ENCODE measurements around the gene DNAJC18. TPM values are rescaled to one million over a fixed set of nuclear protein-coding genes. Genes with fewer than 3 reads are reported as not detected.
"Not testable (repeated sequence)": the region's sequence is repeated elsewhere in the genome, so short reads cannot be mapped to it uniquely, and the experiment has no call there.

The DNAJC18 gene
- total RNA-seq, 2 donors from 2014 or later = 4.0 to 8.7 TPM

DNA sequence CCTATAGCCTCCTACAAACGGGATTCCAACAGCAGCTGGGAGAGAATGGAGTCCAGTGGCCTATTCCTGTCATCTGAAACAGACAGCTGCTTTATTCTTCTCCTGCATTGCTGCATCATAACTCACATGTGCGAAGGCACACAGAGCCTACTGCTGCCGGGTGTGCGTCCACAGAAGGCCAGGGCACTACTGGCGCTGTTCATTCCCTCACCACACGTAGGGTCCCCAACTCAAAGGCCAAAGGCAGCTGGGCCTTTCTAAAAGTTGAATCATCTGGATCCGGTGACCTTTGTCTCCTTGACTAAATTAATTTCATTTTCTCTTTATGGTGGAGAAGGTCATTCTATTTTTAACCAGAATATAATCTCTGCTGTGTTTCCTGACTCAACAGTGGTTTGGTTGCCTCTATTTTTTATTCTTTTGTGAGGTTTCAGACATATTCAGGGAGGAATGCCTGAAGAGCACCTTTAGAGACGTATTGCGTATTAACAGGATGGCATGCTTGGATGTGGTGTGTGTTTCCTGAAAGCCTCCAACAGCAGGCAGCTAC lies 24.7 kb downstream of the DNAJC18 start:
- H3K36me3 Mint-ChIP-seq (ENCODE audit: low read depth) = peaks cover 3% of the 10 kb centered on the region
- DNase-seq = no peak
- peaks cover 17% of the 10 kb centered on the region for H3K4me1 Mint-ChIP-seq

DNA sequence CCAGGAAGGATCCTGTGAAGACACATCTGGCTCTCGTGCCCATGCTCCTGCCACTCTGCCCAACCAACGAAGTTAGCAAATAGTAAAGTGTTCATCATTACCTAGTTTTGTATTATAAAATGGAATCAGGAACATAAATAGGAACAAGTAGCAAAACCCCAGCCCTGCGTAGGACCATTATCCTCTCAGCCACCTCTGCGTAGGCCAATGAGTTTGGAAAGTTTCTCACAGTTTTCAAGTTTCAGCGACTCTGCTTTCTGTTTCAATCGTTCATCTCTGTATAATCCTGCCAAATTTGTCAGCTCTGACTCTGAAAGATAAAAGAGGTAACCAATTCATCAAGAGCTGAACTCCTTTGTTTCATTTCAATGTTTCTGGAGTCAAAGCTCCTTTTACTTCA lies 25.4 kb downstream of the DNAJC18 start:
- H3K9me3 ChIP-seq (ENCODE audit: control insufficient read depth, low read length, poor library complexity, severe bottlenecking) = no peaks in the 10 kb centered on the region
- Mint-ChIP-seq H3K36me3 (ENCODE audit: low read depth) (no peaks in the 10 kb centered on the region), H3K27me3 (no peaks in the 10 kb centered on the region), H3K27ac (peak overlapping the region; percentile 61), H3K4me3 (peak overlapping the region; percentile 76), H3K4me1 (peaks cover 17% of the 10 kb centered on the region)
- no peak for DNase-seq
- no peak for ATAC-seq

More for the DNA sequence above, 24.7 kb downstream of the DNAJC18 start:
- Mint-ChIP-seq H3K27me3 (no peaks in the 10 kb centered on the region), H3K27ac (peak overlapping the region; percentile 61), H3K4me3 (peak overlapping the region; percentile 76)
- ATAC-seq = peak; percentile 84
- no peaks in the 10 kb centered on the region for H3K9me3 ChIP-seq (ENCODE audit: control insufficient read depth, low read length, poor library complexity, severe bottlenecking)

DNA sequence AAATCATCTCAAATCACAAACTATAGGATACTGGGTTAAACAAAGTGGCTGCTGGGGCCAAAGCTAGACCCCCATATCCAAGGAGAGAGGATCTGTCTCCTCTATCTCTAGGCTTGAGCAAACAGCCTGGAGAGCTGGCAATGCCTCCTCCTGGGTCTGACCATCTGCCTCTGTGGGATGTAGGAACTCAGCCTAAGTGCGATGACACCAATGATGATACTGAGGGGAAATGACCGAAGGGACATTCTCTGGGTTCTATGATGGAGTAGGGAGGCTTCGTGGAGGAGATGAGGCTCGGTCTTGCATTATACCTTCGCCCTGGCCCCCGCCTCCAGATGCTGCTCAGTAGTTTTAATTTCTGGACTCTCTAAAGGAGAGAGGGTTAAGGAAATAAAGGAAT lies 26.2 kb downstream of the DNAJC18 start:
- H3K36me3 Mint-ChIP-seq (ENCODE audit: low read depth) = no peaks in the 10 kb centered on the region
- ATAC-seq (no peak), DNase-seq (no peak)
- H3K27me3 Mint-ChIP-seq = no peaks in the 10 kb centered on the region
- H3K4me3 Mint-ChIP-seq = no peak overlapping the region
- no peak overlapping the region for H3K27ac Mint-ChIP-seq
- peaks cover 17% of the 10 kb centered on the region for H3K4me1 Mint-ChIP-seq
- no peaks in the 10 kb centered on the region for H3K9me3 ChIP-seq (ENCODE audit: control insufficient read depth, low read length, poor library complexity, severe bottlenecking)

DNA sequence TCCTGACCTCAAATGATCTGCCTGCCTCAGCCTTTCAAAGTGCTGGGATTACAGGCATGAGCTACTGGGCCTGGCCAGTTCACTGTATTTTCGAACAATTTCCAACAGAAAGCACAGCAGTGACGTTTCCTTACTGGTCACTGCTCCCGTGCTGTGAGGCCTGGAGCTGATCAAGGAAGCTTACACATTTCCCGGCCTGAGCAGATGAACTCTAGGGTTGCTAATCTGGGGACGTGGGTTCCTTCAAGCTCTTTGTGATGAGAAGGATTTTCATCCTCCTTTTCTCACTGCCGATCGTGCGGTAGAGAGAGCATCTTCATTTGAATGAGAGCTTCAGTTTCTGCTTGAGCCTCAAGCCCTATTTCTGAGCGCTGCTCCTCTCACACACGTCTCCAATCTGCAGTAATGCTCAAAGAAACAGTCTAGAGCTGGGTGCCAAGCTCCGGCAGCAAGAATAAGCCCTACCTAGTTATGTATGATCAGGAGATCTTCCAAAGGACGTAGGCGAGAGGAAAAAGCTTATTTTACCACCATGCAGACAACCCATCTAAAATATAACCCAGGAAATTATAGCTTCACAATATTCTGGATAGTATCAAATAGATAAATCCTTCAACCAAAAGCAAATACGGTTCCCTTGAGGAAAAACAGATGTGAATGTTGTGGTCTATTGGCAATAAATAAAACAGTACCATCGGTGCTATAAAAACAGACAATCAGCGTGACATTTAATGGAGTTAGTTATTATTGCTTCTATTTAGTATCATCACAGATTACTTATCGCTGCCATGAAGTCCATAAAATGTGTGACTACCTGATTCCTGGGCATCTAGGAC lies 28.1 kb downstream of the DNAJC18 start:
- no peaks in the 10 kb centered on the region for H3K27me3 Mint-ChIP-seq
- DNase-seq = no peak
- ATAC-seq = no peak
- H3K36me3 Mint-ChIP-seq (ENCODE audit: low read depth) = no peaks in the 10 kb centered on the region
- H3K9me3 ChIP-seq (ENCODE audit: control insufficient read depth, low read length, poor library complexity, severe bottlenecking) = no peaks in the 10 kb centered on the region
- H3K4me1 Mint-ChIP-seq = peaks cover 18% of the 10 kb centered on the region
- H3K27ac Mint-ChIP-seq = no peak overlapping the region
- no peak overlapping the region for H3K4me3 Mint-ChIP-seq

DNA sequence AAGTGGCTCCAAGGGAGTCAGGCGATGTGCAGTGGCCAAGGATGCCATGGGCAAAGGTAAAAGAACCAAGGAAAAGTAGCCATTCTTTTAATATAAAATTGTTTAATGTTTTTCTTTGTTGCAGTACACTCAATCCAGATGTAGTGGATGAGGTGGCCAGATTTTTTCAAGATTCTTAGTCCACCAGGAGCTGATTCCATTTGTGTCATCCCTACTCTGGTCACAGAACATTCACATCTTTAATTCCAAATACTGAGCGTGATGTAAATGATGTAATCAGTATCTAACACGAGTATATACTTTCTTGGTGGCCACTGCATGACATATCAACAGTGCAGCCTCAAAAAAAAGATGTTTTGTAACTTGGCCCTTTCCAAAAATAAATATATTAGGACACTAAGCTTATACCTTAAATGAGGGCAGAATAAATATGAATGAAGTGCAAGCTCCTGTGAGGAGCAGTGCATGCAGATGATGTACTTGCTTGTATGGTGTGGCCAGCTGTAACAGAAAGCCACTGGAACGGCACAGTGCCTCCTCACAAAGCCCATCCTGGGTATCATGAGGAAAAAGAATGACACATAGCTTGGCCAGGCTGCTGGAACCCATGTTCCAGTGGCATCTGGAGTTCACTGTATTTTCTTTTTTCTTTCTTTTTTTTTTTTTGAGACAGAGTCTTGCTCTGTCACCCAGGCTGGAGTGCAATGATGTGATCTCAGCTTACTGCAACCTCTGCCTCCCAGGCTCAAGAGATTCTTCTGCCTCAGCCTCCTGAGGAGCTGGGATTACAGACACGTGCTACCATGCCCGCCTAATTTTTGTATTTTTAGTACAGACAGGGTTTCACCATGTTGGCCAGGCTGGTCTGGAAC lies 29.0 kb downstream of the DNAJC18 start:
- ATAC-seq (no peak), DNase-seq (no peak)
- no peak overlapping the region for H3K4me3 Mint-ChIP-seq
- H3K27me3 Mint-ChIP-seq = no peaks in the 10 kb centered on the region
- no peak overlapping the region for H3K27ac Mint-ChIP-seq
- H3K4me1 Mint-ChIP-seq = peaks cover 15% of the 10 kb centered on the region
- no peaks in the 10 kb centered on the region for H3K36me3 Mint-ChIP-seq (ENCODE audit: low read depth)
- H3K9me3 ChIP-seq (ENCODE audit: control insufficient read depth, low read length, poor library complexity, severe bottlenecking) = no peaks in the 10 kb centered on the region

DNA sequence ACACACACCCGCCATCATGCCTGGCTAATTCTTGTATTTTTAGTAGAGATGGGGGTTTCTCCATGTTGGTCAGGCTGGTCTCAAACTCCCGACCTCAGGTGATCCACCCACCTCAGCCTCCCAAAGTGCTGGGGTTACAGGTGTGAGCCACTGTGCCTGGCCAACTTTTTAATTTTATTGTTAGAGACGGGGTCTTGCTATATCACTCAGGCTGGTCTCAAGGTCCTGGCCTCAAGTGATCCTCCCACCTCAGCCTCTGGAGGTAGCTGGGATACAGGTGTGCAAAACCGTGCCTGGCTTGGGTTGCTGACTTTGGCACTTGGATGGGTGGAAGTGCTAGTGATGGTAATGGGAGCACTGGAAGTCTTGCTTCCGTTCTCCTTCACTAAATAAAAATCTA lies 30.2 kb downstream of the DNAJC18 start:
- peaks cover 15% of the 10 kb centered on the region for H3K4me1 Mint-ChIP-seq
- not testable (repeated sequence) for DNase-seq; H3K36me3 Mint-ChIP-seq (ENCODE audit: low read depth); H3K27ac Mint-ChIP-seq; ATAC-seq; H3K4me3 Mint-ChIP-seq; H3K9me3 ChIP-seq (ENCODE audit: control insufficient read depth, low read length, poor library complexity, severe bottlenecking); H3K27me3 Mint-ChIP-seq

DNA sequence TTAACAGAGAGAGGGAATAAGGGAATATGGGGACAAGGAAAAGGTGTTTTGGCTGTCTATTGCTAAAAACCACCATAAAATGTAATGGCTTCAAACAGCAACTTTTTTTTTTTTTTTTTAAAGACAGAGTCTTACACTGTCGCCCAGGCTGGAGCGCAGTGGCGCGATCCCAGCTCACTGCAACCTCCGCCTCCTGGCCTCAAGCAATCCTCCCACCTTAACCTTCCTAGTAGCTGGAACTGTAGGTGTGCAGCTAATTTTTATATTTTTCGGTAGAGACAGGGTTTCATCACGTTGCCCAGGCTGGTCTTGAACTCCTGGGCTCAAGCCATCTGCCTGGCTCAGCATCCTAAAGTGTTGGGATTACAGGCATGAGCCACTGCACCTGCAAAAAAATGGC lies 31.1 kb downstream of the DNAJC18 start:
- DNase-seq (no peak), ATAC-seq (no peak)
- no peaks in the 10 kb centered on the region for H3K27me3 Mint-ChIP-seq
- no peak overlapping the region for H3K4me3 Mint-ChIP-seq
- H3K27ac Mint-ChIP-seq = no peak overlapping the region
- no peaks in the 10 kb centered on the region for H3K9me3 ChIP-seq (ENCODE audit: control insufficient read depth, low read length, poor library complexity, severe bottlenecking)
- H3K36me3 Mint-ChIP-seq (ENCODE audit: low read depth) = no peaks in the 10 kb centered on the region
- peaks cover 16% of the 10 kb centered on the region for H3K4me1 Mint-ChIP-seq

DNA sequence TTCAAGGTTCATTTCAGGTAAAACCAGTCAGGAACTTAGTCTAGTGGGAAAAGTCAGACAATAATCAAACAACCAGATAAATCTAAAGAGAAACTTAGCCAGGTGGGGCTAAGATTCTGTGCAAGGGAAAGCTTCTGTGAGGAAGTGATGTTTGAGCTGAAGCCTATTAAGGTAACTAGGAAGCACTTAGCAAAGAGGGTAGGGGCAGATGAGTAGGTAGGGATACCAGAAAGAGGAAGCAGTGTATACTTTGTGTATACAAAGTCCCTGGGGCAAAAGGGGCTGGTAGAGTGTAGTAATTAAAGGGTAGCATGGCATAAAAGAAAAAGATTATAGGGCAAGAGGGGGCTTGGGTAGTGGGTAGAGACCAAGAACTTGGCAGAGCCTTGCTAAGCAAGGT lies 31.8 kb downstream of the DNAJC18 start:
- H3K27me3 Mint-ChIP-seq = no peaks in the 10 kb centered on the region
- H3K9me3 ChIP-seq (ENCODE audit: control insufficient read depth, low read length, poor library complexity, severe bottlenecking) = no peaks in the 10 kb centered on the region
- ATAC-seq (no peak), DNase-seq (no peak)
- no peak overlapping the region for H3K27ac Mint-ChIP-seq
- H3K36me3 Mint-ChIP-seq (ENCODE audit: low read depth) = no peaks in the 10 kb centered on the region
- H3K4me3 Mint-ChIP-seq = no peak overlapping the region
- peaks cover 22% of the 10 kb centered on the region for H3K4me1 Mint-ChIP-seq

DNA sequence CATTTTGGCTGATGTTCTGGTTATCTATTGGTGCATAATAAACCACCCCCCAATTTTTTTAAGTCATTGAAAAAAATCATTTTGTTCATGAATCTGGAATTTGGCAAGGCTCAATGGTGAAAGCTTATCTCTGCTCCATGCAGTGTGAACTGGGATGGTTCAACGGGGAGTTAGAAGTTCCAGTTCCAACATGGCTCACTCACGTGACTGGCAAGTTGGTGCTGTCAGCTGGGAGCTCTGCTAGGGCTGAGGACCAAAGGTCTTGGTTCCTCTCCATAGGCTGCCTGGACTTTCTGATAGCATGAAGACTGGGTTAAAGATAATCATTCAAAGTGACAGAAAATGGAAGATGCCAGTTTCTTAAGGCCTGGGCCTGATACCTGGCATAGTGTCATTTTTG lies 32.4 kb downstream of the DNAJC18 start:
- H3K27ac Mint-ChIP-seq = no peak overlapping the region
- no peaks in the 10 kb centered on the region for H3K36me3 Mint-ChIP-seq (ENCODE audit: low read depth)
- DNase-seq = no peak
- no peak overlapping the region for H3K4me3 Mint-ChIP-seq
- no peaks in the 10 kb centered on the region for H3K27me3 Mint-ChIP-seq
- H3K9me3 ChIP-seq (ENCODE audit: control insufficient read depth, low read length, poor library complexity, severe bottlenecking) = no peaks in the 10 kb centered on the region
- no peak for ATAC-seq
- H3K4me1 Mint-ChIP-seq = peaks cover 25% of the 10 kb centered on the region

DNA sequence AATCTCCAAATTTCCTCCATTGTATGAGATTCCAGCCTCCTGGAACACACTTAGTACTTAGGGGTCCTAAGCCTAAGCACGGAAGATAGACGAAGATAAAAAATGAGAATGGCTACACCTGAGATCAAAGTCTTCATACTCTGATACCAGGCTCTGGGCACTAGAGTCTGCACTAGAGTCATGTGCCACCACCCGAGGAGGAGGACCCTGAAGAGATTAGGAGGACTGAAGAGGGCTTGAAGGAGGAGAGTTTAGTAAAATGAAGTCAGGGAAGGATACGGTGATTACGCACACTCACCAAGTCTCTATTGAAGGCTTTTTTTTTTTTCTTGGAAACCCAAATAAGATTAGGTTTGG lies 34.9 kb downstream of the DNAJC18 start:
- H3K4me3 Mint-ChIP-seq = peak overlapping the region; percentile 97
- ATAC-seq = no peak

DNA sequence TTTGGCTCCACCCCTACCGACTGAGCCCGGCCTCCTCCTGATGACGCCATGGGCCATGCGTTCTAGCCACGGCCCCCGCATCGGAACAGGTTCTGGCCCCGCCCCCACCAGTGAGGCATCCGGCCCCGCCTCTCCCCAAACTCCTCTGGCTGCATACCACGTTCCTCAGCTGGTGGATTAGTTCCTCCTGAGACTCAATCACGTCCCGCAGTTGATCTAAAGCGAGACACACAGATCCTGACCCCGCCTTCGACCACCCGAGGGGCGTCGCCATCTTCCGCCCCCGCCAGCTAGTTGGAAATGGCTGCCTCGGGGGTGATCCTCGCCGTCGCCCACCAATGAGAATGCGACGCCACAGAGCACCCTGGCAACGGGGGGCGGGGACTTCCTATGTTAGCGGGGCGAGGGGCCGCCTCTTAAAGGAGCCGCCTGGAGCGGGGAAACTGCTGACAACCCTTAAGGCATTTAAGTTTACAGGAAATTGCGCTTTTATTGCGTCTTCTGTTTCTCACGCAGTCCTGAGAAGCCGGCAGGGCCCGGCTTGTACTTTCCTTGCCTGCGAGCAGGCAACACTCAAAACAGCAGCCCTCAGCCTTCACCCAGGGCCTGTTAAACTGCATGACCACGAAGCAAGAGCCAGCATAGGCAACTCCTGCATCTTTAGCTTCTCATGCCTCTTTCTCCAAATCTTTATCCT lies 35.4 kb downstream of the DNAJC18 start, which contains the start of gene SPATA24:
Gene SPATA24 (minus strand): TSS at position 303 of the 697 bp plus-strand sequence. CDS start 29 bp downstream, at position 274.
- H3K27ac Mint-ChIP-seq = peak within 1 kb of the TSS; percentile 97
- H3K9me3 ChIP-seq (ENCODE audit: control insufficient read depth, low read length, poor library complexity, severe bottlenecking) = no peaks in the 10 kb centered on the region
- H3K4me3 Mint-ChIP-seq = peak within 1 kb of the TSS; percentile 97
- H3K27me3 Mint-ChIP-seq = no peaks in the 10 kb centered on the region
- H3K4me1 Mint-ChIP-seq = peaks cover 25% of the 10 kb centered on the region
- H3K36me3 Mint-ChIP-seq (ENCODE audit: low read depth) = no peaks in the 10 kb centered on the region
- peak; percentile 91 to 96 (median 93) for DNase-seq
- ATAC-seq = peak; percentile 93

More for the DNA sequence above, 34.9 kb downstream of the DNAJC18 start:
- Mint-ChIP-seq H3K36me3 (ENCODE audit: low read depth) (no peaks in the 10 kb centered on the region), H3K4me1 (peaks cover 25% of the 10 kb centered on the region), H3K27me3 (no peaks in the 10 kb centered on the region), H3K27ac (peak overlapping the region; percentile 97)
- no peaks in the 10 kb centered on the region for H3K9me3 ChIP-seq (ENCODE audit: control insufficient read depth, low read length, poor library complexity, severe bottlenecking)
- no peak for DNase-seq

DNA sequence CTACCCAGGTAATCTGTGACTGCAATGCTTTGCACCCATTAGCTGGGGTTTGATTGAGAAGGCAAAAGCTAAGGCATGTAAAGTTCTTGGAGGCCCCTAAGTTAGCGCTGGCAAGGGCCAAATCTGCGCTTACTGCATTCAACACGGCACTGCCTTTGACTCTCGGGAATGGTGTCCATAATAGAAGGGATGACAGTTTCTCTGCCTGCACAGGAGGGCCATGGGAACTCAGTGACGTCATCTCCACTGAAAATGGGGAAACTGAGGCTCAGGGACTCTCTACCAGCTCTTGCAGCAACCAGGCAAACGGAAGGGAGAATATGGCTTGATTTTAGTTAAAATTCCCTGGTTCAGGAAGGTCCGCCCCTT lies 35.9 kb downstream of the DNAJC18 start:
- no peaks in the 10 kb centered on the region for H3K36me3 Mint-ChIP-seq (ENCODE audit: low read depth)
- DNase-seq (no peak), ATAC-seq (no peak)
- peak overlapping the region; percentile 97 for H3K27ac Mint-ChIP-seq
- H3K4me3 Mint-ChIP-seq = peak overlapping the region; percentile 97
- H3K27me3 Mint-ChIP-seq = no peaks in the 10 kb centered on the region
- H3K4me1 Mint-ChIP-seq = peaks cover 25% of the 10 kb centered on the region
- no peaks in the 10 kb centered on the region for H3K9me3 ChIP-seq (ENCODE audit: control insufficient read depth, low read length, poor library complexity, severe bottlenecking)
